Ectodermal cell (in vitro differentiated cells): ENCODE measurements around the gene PRSS2.
"Not testable (repeated sequence)": the region's sequence is repeated elsewhere in the genome, so short reads cannot be mapped to it uniquely, and the experiment has no call there.

ENCODE experiments used
- H3K27ac ChIP-seq: 2 replicates; pipeline ENCODE4 v1.7.0; 2013; ENCODE audit warnings: mild to moderate bottlenecking, low read depth, low read length; ENCODE audit not compliant: insufficient read depth, poor library complexity, severe bottlenecking
- H3K27me3 ChIP-seq: 2 replicates; pipeline ENCODE4 v1.7.0; 2013; ENCODE audit warnings: mild to moderate bottlenecking, low read length; ENCODE audit not compliant: insufficient read depth, control insufficient read depth, poor library complexity, severe bottlenecking
- H3K36me3 ChIP-seq: one replicate; pipeline ENCODE4 v1.7.0; 2013; ENCODE audit warnings: low read length; ENCODE audit not compliant: control insufficient read depth, insufficient read depth
- H3K4me1 ChIP-seq: one replicate; pipeline ENCODE4 v1.7.0; 2013; ENCODE audit warnings: low read length; ENCODE audit not compliant: control insufficient read depth, insufficient read depth
- H3K4me3 ChIP-seq: 2 replicates; pipeline ENCODE4 v1.7.0; 2013; ENCODE audit warnings: low read depth, low read length, control low read depth; ENCODE audit not compliant: insufficient read depth
- H3K9me3 ChIP-seq: 2 replicates; pipeline ENCODE4 v1.7.0; 2013; ENCODE audit warnings: mild to moderate bottlenecking, low read length, moderate library complexity; ENCODE audit not compliant: control insufficient read depth
- WGBS, 2 experiments: methylation state at CpG; one replicate each; pipeline ENCODE4 v1.1.7; 2013; ENCODE audit warnings: missing lambda C conversion rate in 2 of 2; 5-methylcytosine and 5-hydroxymethylcytosine counted together

Gene PRSS2

DNA sequence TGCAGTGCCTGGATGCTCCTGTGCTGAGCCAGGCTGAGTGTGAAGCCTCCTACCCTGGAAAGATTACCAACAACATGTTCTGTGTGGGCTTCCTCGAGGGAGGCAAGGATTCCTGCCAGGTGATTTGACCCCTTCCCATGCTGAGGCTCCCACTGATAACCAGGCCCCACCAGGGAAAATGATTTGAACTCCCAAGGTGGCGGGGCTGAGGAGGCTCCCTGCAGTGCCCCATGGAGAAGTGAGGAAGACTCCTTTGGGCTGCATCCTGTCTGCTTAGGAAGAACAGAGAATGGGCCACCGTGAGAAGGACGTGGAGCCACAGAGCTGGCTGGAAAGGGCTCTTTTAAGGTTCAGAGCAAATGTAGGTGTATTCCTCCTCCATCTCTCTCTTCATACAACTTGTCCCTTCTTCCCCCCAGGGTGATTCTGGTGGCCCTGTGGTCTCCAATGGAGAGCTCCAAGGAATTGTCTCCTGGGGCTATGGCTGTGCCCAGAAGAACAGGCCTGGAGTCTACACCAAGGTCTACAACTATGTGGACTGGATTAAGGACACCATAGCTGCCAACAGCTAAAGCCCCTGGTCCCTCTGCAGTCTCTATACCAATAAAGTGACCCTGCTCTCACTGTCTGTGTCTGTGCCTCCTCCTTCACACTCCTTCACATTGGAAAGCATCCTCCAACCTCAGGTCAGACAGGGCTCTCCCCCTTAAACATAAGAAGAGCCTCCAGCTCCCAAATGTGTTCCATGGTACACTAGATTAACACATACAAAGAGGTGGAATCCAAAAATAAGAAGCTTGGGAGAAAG is 3.4 kb downstream of the PRSS2 start:
- Histone ChIP-seq H3K27ac (no peak overlapping the region), H3K4me3 (no peak overlapping the region), H3K36me3 (no peaks in the 10 kb centered on the region), H3K4me1 (no peaks in the 10 kb centered on the region), H3K9me3 (no peaks in the 10 kb centered on the region), H3K27me3 (no peaks in the 10 kb centered on the region)
- WGBS, 2 experiments, result 85 to 86% methylated on average over 4 of the region's 4 CpGs

DNA sequence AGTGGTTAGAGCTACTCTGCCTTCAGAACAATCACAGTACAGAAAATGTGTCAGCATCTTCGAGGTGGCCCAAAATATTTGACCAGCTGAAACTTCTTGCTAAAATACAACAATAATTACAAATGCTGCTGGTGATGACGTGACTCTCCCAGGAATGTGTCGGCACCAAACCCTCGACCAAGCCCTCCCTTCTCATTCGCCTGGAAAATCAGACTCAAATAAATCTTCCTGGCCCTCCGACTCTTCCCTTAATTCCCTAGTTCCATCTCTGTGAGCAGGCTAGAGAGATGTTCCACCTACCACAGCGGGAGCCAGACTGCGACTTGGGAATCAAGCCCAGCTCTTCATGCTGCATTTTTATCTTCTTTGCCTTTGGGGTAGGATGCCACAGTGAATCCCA is 4.1 kb downstream of the PRSS2 start:
- Histone ChIP-seq H3K36me3 (no peaks in the 10 kb centered on the region), H3K4me3 (no peak overlapping the region), H3K9me3 (no peaks in the 10 kb centered on the region), H3K27ac (no peak overlapping the region), H3K4me1 (no peaks in the 10 kb centered on the region), H3K27me3 (no peaks in the 10 kb centered on the region)
- 65 to 68% methylated on average over 8 of the region's 8 CpGs for WGBS, 2 experiments

DNA sequence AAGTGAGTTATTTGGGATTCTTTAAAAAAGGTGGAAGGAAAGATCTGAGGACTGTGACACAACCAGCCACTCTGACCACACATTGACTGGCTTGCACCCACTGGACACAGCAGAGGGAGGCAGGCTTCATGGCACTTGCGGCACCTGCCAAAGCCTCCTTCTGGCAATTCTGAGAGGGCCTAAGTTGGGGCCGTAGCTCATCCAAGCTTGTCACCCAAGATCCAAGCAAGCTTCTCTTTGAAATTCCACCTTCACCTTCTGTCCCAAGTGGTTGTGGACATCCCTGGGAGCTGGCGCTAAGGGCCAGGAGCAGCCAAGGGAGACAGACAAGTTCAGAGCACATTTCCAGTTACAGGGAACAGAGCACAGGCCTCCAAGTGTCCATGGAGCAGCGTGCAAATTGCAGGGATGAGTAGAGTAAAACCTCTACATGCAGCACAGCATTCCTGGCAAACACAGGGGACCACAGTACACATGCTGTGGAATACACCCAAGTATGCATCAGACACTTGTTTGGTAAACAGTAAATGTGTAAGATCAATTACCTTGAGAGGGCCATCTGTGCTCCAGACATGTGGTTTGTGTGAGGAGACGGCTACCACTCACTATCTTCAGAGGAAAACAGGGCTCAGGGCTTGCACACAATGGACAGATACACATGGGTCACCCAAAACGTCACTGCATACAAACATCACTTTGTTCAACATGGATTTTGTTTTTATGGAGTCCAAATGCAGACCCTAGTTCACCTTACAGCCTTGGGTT is 4.8 kb downstream of the PRSS2 start:
- not testable (repeated sequence) for H3K4me3 ChIP-seq, H3K27me3 ChIP-seq, H3K27ac ChIP-seq, H3K9me3 ChIP-seq, H3K36me3 ChIP-seq, H3K4me1 ChIP-seq
- 75 to 76% methylated on average over 6 of the region's 6 CpGs for whole genome bisulfite sequencing, 2 experiments

DNA sequence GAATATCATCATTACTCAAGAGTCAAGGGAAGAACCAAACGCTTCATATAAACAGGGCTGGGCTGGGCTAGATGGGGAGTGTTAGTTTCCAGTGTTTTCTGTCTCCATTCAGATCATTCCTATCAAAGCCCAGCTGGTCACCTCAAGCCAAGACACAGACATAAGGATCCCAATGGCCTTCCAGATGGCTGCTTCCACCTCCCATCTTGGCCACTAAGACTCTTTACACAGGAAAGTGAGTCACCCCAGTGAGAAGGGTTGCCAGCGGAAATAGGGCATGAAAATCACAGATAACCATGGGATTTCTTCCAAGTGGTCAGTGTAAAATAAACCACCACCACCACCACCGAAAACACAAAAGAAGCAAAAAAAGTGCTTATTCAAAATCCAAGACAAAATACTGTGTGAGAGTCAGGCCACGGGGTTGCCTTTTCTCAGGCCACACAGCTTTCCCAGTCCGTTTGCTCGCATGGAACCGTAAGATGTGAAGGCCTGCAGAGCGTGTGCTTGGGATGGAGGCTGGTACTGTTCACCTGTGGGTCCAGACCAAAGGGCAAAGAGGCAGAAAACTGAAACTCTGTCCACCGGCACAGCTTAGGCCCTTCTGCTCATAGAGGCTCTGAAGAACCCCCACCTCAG is 5.6 kb downstream of the PRSS2 start:
- Histone ChIP-seq H3K27me3 (no peaks in the 10 kb centered on the region), H3K27ac (no peak overlapping the region), H3K4me3 (no peak overlapping the region), H3K36me3 (no peaks in the 10 kb centered on the region), H3K9me3 (no peaks in the 10 kb centered on the region), H3K4me1 (no peaks in the 10 kb centered on the region)
- WGBS, 2 experiments, result 85 to 88% methylated on average over 9 of the region's 9 CpGs

DNA sequence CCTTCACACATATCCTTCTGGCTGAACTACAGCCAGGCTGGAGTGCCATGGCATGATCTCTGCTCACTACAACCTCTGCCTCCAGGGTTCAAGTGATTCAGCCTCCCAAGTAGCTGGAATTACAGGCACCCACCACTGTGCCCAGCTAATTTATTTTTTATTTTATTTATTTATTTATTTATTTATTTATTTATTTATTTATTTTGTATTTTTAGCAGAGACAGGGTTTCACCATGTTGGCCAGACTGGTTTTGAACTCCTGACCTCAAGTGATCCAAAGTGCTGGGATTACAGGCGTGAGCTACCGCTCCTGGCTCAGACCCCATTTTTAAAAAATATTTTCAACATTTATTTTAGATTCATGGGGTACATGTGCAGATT is 6.1 kb downstream of the PRSS2 start:
- H3K27ac ChIP-seq, H3K9me3 ChIP-seq, H3K27me3 ChIP-seq, H3K4me3 ChIP-seq, H3K4me1 ChIP-seq, H3K36me3 ChIP-seq: not testable (repeated sequence)
- 91 to 100% methylated on average over 2 of the region's 2 CpGs for WGBS, 2 experiments

DNA sequence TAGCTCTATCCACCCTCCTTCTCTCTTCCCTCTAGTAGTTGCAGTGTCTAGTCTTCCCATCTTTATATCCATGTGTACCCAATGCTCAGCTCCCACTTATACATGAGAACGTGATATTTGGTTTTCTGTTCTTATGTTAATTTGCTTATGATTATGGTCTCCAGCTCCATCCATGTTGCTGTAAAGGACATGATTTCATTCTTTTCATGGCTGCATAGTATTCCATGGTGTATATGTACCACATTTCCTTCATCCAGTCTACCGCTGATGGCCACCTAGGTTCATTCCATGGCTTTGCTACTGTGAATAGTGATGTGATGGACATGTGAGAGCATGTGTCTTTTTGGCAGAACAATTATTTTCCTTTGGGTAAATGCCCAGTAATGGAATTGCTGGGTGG is 6.5 kb downstream of the PRSS2 start:
- Histone ChIP-seq H3K9me3 (no peaks in the 10 kb centered on the region), H3K27ac (no peak overlapping the region), H3K27me3 (no peaks in the 10 kb centered on the region), H3K36me3 (no peaks in the 10 kb centered on the region), H3K4me1 (no peaks in the 10 kb centered on the region), H3K4me3 (no peak overlapping the region)
- 92 to 100% methylated on average over 2 of the region's 2 CpGs for WGBS, 2 experiments

DNA sequence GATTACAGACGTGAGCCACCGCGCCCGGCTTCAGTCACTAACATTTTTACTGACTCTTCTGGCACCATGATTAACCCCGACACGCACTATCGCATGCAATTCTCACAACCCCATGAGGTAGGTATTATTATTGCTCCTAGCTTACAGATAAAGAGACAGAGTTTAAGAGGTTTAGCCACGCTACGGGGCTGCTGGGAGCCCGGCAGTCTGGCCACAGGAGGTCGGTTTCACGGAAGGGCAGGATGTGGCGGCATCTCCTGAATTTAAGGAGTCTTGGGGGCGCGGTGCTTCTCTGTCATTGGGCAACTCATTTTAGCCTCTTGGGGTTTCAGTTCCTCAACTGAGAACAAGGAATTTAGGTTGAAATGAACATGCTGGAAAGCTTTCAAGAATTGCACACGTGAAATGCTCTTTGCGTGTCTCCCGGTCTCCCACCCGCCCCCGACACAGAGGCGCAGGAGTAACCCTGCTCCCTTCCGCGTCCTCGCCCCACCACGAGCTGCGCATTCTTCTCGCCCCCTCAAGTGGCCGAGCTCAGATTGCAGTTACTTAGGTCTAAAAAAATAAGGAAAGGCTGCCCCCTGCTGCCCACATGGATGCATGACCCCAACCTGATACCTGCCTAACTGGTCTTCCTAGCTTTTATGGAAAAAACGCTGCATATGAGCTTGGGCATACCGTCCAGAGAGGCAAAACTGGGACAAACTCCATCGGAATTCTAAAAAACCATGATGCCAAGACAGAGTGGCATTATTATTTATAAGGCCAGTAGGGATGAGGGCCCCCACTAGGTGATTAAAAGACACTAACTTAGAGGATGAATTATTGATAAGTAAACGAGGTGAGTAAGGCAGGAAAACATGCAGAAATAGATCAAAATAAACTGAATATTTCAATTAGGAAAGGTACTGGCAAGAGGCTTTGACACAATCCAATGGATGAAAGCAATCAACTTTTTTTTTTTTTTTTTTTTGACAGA is 12.4 kb downstream of the PRSS2 start:
- Histone ChIP-seq H3K4me1 (no peaks in the 10 kb centered on the region), H3K9me3 (no peaks in the 10 kb centered on the region), H3K27me3 (no peaks in the 10 kb centered on the region), H3K27ac (no peak overlapping the region), H3K4me3 (peak overlapping the region; percentile 22), H3K36me3 (no peaks in the 10 kb centered on the region)
- 29% methylated on average over 32 of the region's 32 CpGs for WGBS, 2 experiments

DNA sequence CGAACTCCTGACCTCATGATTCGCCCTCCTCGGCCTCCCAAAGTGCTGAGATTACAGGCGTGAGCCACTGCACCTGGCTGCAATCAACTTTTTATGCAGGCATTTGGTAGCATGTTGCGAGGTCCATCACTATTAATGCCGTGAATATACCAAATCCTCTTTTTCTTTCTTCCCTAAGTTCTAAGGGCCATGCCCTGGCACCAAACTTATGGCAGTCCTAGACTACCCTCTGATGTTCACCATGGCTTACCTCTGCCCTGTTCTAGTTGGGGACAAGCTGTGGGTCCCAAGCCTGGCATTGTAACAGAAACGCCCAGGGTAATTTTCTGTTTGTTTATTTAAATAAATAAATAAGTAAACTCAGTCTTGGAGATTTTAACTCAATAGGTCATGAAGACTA is 13.3 kb downstream of the PRSS2 start:
- no peaks in the 10 kb centered on the region for H3K4me1 ChIP-seq
- no peaks in the 10 kb centered on the region for H3K36me3 ChIP-seq
- 91 to 93% methylated on average over 6 of the region's 7 CpGs for WGBS, 2 experiments

DNA sequence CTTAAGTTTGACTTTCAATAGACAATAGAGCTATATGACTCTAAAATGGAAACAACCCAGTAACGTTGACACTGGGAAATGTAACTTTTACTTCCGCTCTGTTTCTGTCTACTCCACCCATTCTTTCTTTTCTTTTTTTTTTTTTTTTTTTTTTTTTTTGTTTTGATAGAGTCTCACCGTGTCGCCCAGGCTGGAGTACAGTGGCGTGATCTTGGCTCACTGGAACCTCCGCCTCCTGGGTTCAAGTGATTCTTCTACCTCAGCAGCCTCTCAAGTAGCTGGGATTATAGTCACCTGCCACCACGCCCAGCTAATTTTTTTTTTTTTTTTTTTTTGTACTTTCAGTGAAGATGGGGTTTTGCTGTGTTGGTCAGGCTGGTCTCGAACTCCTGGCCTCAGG is 13.9 kb downstream of the PRSS2 start:
- WGBS, 2 experiments, result 94% methylated on average over 5 to 7 of the region's 8 CpGs
- no peaks in the 10 kb centered on the region for H3K4me1 ChIP-seq
- H3K36me3 ChIP-seq, result no peaks in the 10 kb centered on the region
- H3K27me3 ChIP-seq, result no peaks in the 10 kb centered on the region
- H3K27ac ChIP-seq, result no peak overlapping the region
- H3K9me3 ChIP-seq, result no peaks in the 10 kb centered on the region
- no peak overlapping the region for H3K4me3 ChIP-seq

More for the DNA sequence above, 13.3 kb downstream of the PRSS2 start:
- no peak overlapping the region for H3K4me3 ChIP-seq
- H3K9me3 ChIP-seq, result no peaks in the 10 kb centered on the region
- no peaks in the 10 kb centered on the region for H3K27me3 ChIP-seq
- no peak overlapping the region for H3K27ac ChIP-seq
